SK-N-SH (cell line): Measurements from ENCODE around the gene USP13. TPM values are rescaled to one million over a fixed set of nuclear protein-coding genes. Genes with fewer than 3 reads are reported as not detected.

ENCODE experiments used
- CTCF ChIA-PET: fragments of 300-600, 350-600 bp; formaldehyde crosslinking; extraction: SDS; loops from one replicate; lab custom pipeline; 2021; lab: Yijun Ruan, JAX
- POLR2A ChIA-PET: fragments of 350-600 bp; sonication (Branson Sonifier 250); formaldehyde crosslinking; extraction: SDS; loops from one replicate; lab custom pipeline; 2020; ENCODE audit warnings: antibody characterized with exemption, inconsistent platforms; lab: Yijun Ruan, JAX
- DNase-seq: peaks from one replicate; pipeline ENCODE4 v3.0.0; 2012
- H2AFZ ChIP-seq: fragments of 200-600 bp; sonication (generic); 2 replicates; pipeline ENCODE4 v1.8.1; 2016; ENCODE audit warnings: antibody characterized with exemption, mild to moderate bottlenecking, low read depth
- H3F3A ChIP-seq: fragments of 200-600 bp; sonication (generic); replicated peaks from 2 replicates; pipeline ENCODE3; 2016; ENCODE audit warnings: antibody characterized with exemption, mild to moderate bottlenecking; ENCODE audit not compliant: insufficient read depth
- H3K27ac ChIP-seq, 2 experiments: fragments of 200-500 bp in 1 of 2; fragments of 200-600 bp in 1 of 2; sonication (Bioruptor generic) in 1 of 2; sonication (generic), shearing (Covaris generic) in 1 of 2; 2 replicates each; pipeline versions ENCODE4 v1.5.1 to v1.6.1; 2014 to 2016; ENCODE audit warnings: low read depth in 2 of 2, inconsistent platforms in 1 of 2, low read length in 1 of 2, mild to moderate bottlenecking in 1 of 2, mixed read lengths in 1 of 2
- H3K27me3 ChIP-seq: fragments of 200-600 bp; sonication (generic), shearing (Covaris generic); 2 replicates; pipeline ENCODE4 v1.6.1; 2016; ENCODE audit warnings: mixed run types; ENCODE audit not compliant: insufficient read depth
- H3K36me3 ChIP-seq, 2 experiments: fragments of 200-500 bp in 1 of 2; fragments of 200-600 bp in 1 of 2; sonication (Bioruptor generic) in 1 of 2; sonication (generic) in 1 of 2; replicated peaks in 1 of 2; 2 replicates each; pipeline versions ENCODE3 to v1.5.1; 2014 to 2016; ENCODE audit warnings: low read length in 1 of 2, mild to moderate bottlenecking in 1 of 2; ENCODE audit not compliant: insufficient read depth in 2 of 2, control insufficient read depth in 1 of 2
- H3K4me1 ChIP-seq, 2 experiments: fragments of 200-500 bp in 1 of 2; fragments of 200-600 bp in 1 of 2; sonication (Bioruptor generic) in 1 of 2; sonication (generic), shearing (Covaris generic) in 1 of 2; 2 replicates each; pipeline versions ENCODE4 v1.5.1 to v1.6.1; 2014 to 2016; ENCODE audit warnings: low read depth in 1 of 2, low read length in 1 of 2, mixed run types in 1 of 2; ENCODE audit not compliant: insufficient read depth in 2 of 2, control insufficient read depth in 1 of 2
- H3K4me2 ChIP-seq: fragments of 200-600 bp; sonication (generic), shearing (Covaris generic); 2 replicates; pipeline ENCODE4 v1.6.1; 2017; ENCODE audit warnings: mixed run types
- H3K4me3 ChIP-seq, 2 experiments: fragments of 200-500 bp in 1 of 2; fragments of 200-600 bp in 1 of 2; sonication (Bioruptor generic) in 1 of 2; sonication (generic), shearing (Covaris generic) in 1 of 2; 2 replicates each; pipeline versions ENCODE4 v1.5.1 to v1.8.1; 2014 to 2016; ENCODE audit warnings: low read depth in 2 of 2, inconsistent platforms in 1 of 2, low read length in 1 of 2, mild to moderate bottlenecking in 1 of 2, mixed read lengths in 1 of 2, moderate library complexity in 1 of 2
- H3K79me2 ChIP-seq: fragments of 200-600 bp; sonication (generic); 2 replicates; pipeline ENCODE4 v1.8.1; 2017; ENCODE audit warnings: mild to moderate bottlenecking; ENCODE audit not compliant: insufficient read depth
- H3K9ac ChIP-seq: fragments of 200-600 bp; sonication (generic); 2 replicates; pipeline ENCODE4 v1.6.1; 2017; ENCODE audit warnings: mixed run types
- H3K9me2 ChIP-seq: fragments of 200-600 bp; sonication (generic); 2 replicates; pipeline ENCODE4 v1.6.1; 2017; ENCODE audit warnings: mixed run types
- H3K9me3 ChIP-seq: fragments of 200-600 bp; sonication (generic); 2 replicates; pipeline ENCODE4 v1.6.1; 2017; ENCODE audit warnings: mixed run types, mild to moderate bottlenecking, moderate library complexity
- H4K20me1 ChIP-seq: fragments of 200-600 bp; sonication (generic); 2 replicates; pipeline ENCODE4 v1.6.1; 2017; ENCODE audit warnings: mild to moderate bottlenecking, mixed run types; ENCODE audit not compliant: insufficient read depth
- CHD2 ChIP-seq: fragments of 150-350 bp; IDR thresholded peaks from 2 replicates; pipeline ENCODE4 v1.6.1; 2018; ENCODE audit warnings: low read length; ENCODE audit not compliant: partially characterized antibody
- ELF1 ChIP-seq: IDR thresholded peaks from 2 replicates; pipeline ENCODE4 v1.4.0; 2012
- FOXJ3 ChIP-seq: sonication (generic); formaldehyde crosslinking; IDR thresholded peaks from 2 replicates; pipeline ENCODE4 v1.5.1; 2020; ENCODE audit warnings: mild to moderate bottlenecking, missing genetic modification reagents
- FOXM1 ChIP-seq: IDR thresholded peaks from 2 replicates; pipeline ENCODE4 v1.4.0; 2012; ENCODE audit warnings: low read depth, mild to moderate bottlenecking
- GABPA ChIP-seq: IDR thresholded peaks from 2 replicates; pipeline ENCODE4 v1.4.0; 2012; ENCODE audit warnings: low read depth, mild to moderate bottlenecking
- GATA2 ChIP-seq: sonication (generic); formaldehyde crosslinking; IDR thresholded peaks from 2 replicates; pipeline ENCODE4 v1.5.0; 2020; ENCODE audit warnings: mild to moderate bottlenecking, missing genetic modification reagents
- MXI1 ChIP-seq: IDR thresholded peaks from 2 replicates; pipeline ENCODE4 v1.6.1; 2012; ENCODE audit warnings: mild to moderate bottlenecking, low read depth, low read length, improper control_type of control experiment
- POLR2AphosphoS5 ChIP-seq: IDR thresholded peaks from 2 replicates; pipeline ENCODE4 v1.6.1; 2012; ENCODE audit warnings: low read depth, low read length
- SIN3A ChIP-seq: IDR thresholded peaks from 2 replicates; pipeline ENCODE4 v1.6.1; 2012; ENCODE audit warnings: low read depth, mild to moderate bottlenecking, low read length, moderate library complexity, borderline replicate concordance
- TCF12 ChIP-seq: IDR thresholded peaks from 2 replicates; pipeline ENCODE4 v1.4.0; 2012
- TEAD4 ChIP-seq: IDR thresholded peaks from 2 replicates; pipeline ENCODE4 v1.4.0; 2012; ENCODE audit warnings: mild to moderate bottlenecking, borderline replicate concordance; ENCODE audit not compliant: insufficient read depth
- YY1 ChIP-seq: IDR thresholded peaks from 2 replicates; pipeline ENCODE4 v1.4.0; 2012; ENCODE audit warnings: low read depth, mild to moderate bottlenecking
- WGBS: methylation state at CpG from one replicate; pipeline ENCODE4 v1.1.6; 2017; ENCODE audit warnings: low lambda C conversion rate; 5-methylcytosine and 5-hydroxymethylcytosine counted together
- polyA plus RNA-seq, 3 experiments: library from polyadenylated mRNA; depleted of rRNA; stranded (reverse); fragments of >200 nt; gene quantifications; 2 replicates each; pipeline ENCODE4 v1.2.3, GENCODE V29; 2012
- TF ChIP-seq, protein P1 (sequence below): IDR thresholded peaks from 2 replicates; pipeline ENCODE4; 2012
- TF ChIP-seq, protein P2 (sequence below): IDR thresholded peaks from 2 replicates; pipeline ENCODE4 v1.4.0; 2012; ENCODE audit warnings: low read depth, borderline replicate concordance
- TF ChIP-seq, protein P3 (sequence below): fragments of 150-350 bp; IDR thresholded peaks from 2 replicates; pipeline ENCODE4 v1.6.1; 2016; ENCODE audit warnings: mild to moderate bottlenecking, low read depth, low read length
- TF ChIP-seq, protein P4 (sequence below): fragments of 200-600 bp; sonication (generic); IDR thresholded peaks from 2 replicates; pipeline ENCODE4 v1.6.1; 2017; ENCODE audit warnings: antibody characterized with exemption, mild to moderate bottlenecking, moderate library complexity

Gene USP13
- polyA plus RNA-seq, 1 of the 3 experiments (the other 2 are of a cell fraction) = 8.2 TPM

DNA sequence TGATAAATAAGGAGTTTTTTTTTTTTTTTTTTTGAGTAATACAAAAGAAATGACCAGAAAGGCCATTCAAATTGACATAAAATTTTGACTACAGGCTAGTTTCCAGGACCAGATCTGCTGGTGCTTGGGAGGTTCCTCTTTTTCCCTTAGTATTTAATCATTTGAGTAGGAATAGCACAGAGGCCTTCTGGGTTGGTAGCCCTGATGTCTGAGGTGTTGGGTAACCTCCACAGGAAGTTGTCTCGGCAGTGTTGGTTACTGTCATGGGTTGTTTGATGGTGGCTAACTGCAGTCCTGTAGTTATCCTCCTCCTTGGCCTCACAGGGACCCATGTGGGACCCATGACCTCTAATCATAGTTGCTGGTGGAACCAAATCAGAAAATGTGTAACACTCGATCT lies 91.1 kb downstream of the USP13 start:
- ChIA-PET CTCF (interaction anchor here (0.7 kb wide), 1 partner anchor 23 kb away, joined by 3 read pairs; no protein-coding TSS in a partner anchor), POLR2A (no interaction called here)
- no peak overlapping the region for H3K9ac ChIP-seq
- H3K9me2 ChIP-seq = no peaks in the 10 kb centered on the region
- H3K4me1 ChIP-seq = no peaks in the 10 kb centered on the region
- TF ChIP-seq, protein P1, sequence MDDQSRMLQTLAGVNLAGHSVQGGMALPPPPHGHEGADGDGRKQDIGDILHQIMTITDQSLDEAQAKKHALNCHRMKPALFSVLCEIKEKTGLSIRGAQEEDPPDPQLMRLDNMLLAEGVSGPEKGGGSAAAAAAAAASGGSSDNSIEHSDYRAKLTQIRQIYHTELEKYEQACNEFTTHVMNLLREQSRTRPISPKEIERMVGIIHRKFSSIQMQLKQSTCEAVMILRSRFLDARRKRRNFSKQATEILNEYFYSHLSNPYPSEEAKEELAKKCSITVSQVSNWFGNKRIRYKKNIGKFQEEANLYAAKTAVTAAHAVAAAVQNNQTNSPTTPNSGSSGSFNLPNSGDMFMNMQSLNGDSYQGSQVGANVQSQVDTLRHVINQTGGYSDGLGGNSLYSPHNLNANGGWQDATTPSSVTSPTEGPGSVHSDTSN = no peak
- TF ChIP-seq GABPA = no peak
- TF ChIP-seq MXI1 = no peak
- TF ChIP-seq ELF1 = no peak
- H3K4me3 ChIP-seq = no peak overlapping the region
- no peak overlapping the region for H2AFZ ChIP-seq
- no peaks in the 10 kb centered on the region for H3K9me3 ChIP-seq
- H3K4me2 ChIP-seq = no peak overlapping the region
- no peaks in the 10 kb centered on the region for H3K79me2 ChIP-seq
- no peak for DNase-seq
- no peak overlapping the region for H3K27ac ChIP-seq
- peaks cover 24 to 34% of the 10 kb centered on the region in 2 experiments for H3K36me3 ChIP-seq
- no peaks in the 10 kb centered on the region for H4K20me1 ChIP-seq
- H3K27me3 ChIP-seq = no peaks in the 10 kb centered on the region
- WGBS = 84% methylated on average over 2 of the region's 2 CpGs
- no peaks in the 10 kb centered on the region for H3F3A ChIP-seq

DNA sequence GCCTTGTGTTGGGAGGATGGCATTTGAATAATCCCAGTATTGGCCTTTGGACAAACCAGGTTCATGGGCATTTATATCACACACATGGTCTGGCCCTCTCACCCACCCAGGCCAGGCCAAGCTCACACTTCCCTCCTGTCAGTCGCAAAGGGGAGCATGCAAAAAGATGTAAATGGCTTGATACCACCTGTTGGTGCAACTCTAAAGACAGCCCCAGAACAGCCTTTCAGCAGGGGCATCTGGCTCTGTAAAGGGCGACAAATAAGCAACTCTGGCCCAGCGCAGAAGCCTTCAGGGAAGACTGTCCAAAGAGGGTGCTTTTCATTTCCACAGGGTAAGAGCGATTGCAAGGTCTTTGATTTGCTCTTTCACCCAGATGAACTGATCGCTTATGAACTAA lies 91.8 kb downstream of the USP13 start:
- no peaks in the 10 kb centered on the region for H3F3A ChIP-seq
- H4K20me1 ChIP-seq = no peaks in the 10 kb centered on the region
- no peaks in the 10 kb centered on the region for H3K9me2 ChIP-seq
- 100% methylated on average over 3 of the region's 5 CpGs for WGBS
- H3K27me3 ChIP-seq = no peaks in the 10 kb centered on the region
- TF ChIP-seq FOXJ3 (CRISPR knock-in tag) (no peak), FOXM1 (no peak), GATA2 (CRISPR knock-in tag) (no peak)
- TF ChIP-seq, all 33 proteins: peak for 0
- no peak overlapping the region for H3K4me3 ChIP-seq
- CTCF ChIA-PET = no interaction called here
- no peak overlapping the region for H3K27ac ChIP-seq
- no peak overlapping the region for H2AFZ ChIP-seq
- peaks cover 22 to 36% of the 10 kb centered on the region in 2 experiments for H3K36me3 ChIP-seq
- H3K9me3 ChIP-seq = no peaks in the 10 kb centered on the region
- no peak overlapping the region for H3K9ac ChIP-seq
- H3K4me2 ChIP-seq = no peak overlapping the region
- no peaks in the 10 kb centered on the region for H3K79me2 ChIP-seq
- no peaks in the 10 kb centered on the region for H3K4me1 ChIP-seq
- DNase-seq = no peak
- POLR2A ChIA-PET = no interaction called here

DNA sequence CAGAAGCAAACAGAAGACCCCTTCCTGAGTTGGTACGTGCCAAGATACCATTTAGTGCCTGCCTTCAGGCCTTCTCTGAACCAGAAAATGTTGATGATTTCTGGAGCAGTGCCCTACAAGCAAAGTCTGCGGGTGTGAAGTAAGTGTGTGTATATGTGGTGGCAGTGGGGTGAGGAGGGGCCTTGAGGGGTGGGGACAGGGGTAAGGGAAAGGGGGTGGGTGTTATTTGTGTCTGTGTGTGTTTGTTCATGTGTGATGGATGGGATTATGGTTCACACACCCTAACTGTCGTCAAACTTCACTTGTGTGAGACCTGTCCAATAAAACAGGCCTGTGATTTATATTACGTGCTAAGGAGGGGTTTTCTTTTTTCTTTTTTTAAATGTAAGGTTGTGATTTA lies 92.2 kb downstream of the USP13 start:
- 95% methylated on average over 4 of the region's 4 CpGs for WGBS
- no peak for TF ChIP-seq TCF12
- TF ChIP-seq, protein P1 = no peak
- TF ChIP-seq GATA2 (CRISPR knock-in tag) = no peak
- no peak for TF ChIP-seq TEAD4
- TF ChIP-seq SIN3A = no peak
- TF ChIP-seq FOXJ3 (CRISPR knock-in tag) = no peak
- no peak for TF ChIP-seq POLR2AphosphoS5
- TF ChIP-seq, protein P2, sequence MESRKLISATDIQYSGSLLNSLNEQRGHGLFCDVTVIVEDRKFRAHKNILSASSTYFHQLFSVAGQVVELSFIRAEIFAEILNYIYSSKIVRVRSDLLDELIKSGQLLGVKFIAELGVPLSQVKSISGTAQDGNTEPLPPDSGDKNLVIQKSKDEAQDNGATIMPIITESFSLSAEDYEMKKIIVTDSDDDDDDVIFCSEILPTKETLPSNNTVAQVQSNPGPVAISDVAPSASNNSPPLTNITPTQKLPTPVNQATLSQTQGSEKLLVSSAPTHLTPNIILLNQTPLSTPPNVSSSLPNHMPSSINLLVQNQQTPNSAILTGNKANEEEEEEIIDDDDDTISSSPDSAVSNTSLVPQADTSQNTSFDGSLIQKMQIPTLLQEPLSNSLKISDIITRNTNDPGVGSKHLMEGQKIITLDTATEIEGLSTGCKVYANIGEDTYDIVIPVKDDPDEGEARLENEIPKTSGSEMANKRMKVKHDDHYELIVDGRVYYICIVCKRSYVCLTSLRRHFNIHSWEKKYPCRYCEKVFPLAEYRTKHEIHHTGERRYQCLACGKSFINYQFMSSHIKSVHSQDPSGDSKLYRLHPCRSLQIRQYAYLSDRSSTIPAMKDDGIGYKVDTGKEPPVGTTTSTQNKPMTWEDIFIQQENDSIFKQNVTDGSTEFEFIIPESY = no peak
- TF ChIP-seq, protein P3, sequence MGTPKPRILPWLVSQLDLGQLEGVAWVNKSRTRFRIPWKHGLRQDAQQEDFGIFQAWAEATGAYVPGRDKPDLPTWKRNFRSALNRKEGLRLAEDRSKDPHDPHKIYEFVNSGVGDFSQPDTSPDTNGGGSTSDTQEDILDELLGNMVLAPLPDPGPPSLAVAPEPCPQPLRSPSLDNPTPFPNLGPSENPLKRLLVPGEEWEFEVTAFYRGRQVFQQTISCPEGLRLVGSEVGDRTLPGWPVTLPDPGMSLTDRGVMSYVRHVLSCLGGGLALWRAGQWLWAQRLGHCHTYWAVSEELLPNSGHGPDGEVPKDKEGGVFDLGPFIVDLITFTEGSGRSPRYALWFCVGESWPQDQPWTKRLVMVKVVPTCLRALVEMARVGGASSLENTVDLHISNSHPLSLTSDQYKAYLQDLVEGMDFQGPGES = no peak
- no peak for TF ChIP-seq YY1
- TF ChIP-seq, protein P4, sequence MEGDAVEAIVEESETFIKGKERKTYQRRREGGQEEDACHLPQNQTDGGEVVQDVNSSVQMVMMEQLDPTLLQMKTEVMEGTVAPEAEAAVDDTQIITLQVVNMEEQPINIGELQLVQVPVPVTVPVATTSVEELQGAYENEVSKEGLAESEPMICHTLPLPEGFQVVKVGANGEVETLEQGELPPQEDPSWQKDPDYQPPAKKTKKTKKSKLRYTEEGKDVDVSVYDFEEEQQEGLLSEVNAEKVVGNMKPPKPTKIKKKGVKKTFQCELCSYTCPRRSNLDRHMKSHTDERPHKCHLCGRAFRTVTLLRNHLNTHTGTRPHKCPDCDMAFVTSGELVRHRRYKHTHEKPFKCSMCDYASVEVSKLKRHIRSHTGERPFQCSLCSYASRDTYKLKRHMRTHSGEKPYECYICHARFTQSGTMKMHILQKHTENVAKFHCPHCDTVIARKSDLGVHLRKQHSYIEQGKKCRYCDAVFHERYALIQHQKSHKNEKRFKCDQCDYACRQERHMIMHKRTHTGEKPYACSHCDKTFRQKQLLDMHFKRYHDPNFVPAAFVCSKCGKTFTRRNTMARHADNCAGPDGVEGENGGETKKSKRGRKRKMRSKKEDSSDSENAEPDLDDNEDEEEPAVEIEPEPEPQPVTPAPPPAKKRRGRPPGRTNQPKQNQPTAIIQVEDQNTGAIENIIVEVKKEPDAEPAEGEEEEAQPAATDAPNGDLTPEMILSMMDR = no peak
- no peak for TF ChIP-seq CHD2

More for the DNA sequence above, 92.2 kb downstream of the USP13 start:
- no peaks in the 10 kb centered on the region for H3K9me3 ChIP-seq
- H3K4me3 ChIP-seq = no peak overlapping the region
- H4K20me1 ChIP-seq = no peaks in the 10 kb centered on the region
- DNase-seq = no peak
- no peaks in the 10 kb centered on the region for H3K27me3 ChIP-seq
- no peak overlapping the region for H2AFZ ChIP-seq
- H3K4me2 ChIP-seq = no peak overlapping the region
- ChIA-PET POLR2A (no interaction called here), CTCF (no interaction called here)
- H3K4me1 ChIP-seq = no peaks in the 10 kb centered on the region
- no peak overlapping the region for H3K27ac ChIP-seq
- no peaks in the 10 kb centered on the region for H3K9me2 ChIP-seq
- H3K36me3 ChIP-seq = peaks cover 20 to 32% of the 10 kb centered on the region in 2 experiments
- no peak overlapping the region for H3K9ac ChIP-seq
- H3F3A ChIP-seq = no peaks in the 10 kb centered on the region
- H3K79me2 ChIP-seq = no peaks in the 10 kb centered on the region
